HCT116 (cell line): ENCODE measurements around the gene ZNF536. TPM values are rescaled to one million over a fixed set of nuclear protein-coding genes. Genes with fewer than 3 reads are reported as not detected.

Experiments
- ATAC-seq: fragments of 200-7000 bp; cut with Tn5 transposase; 2 replicates; pipeline ENCODE4 v1.9.1; 2020; ENCODE audit warnings: mild to moderate bottlenecking, moderate library complexity
- BruUV-seq: library from RNA; stranded (reverse); fragments of 400-500 nt; replicated peaks from 2 replicates; lab custom pipeline; 2021; lab: Mats Ljungman, UMichigan
- CTCF ChIA-PET: fragments of 300-600 bp; sonication (Branson Sonifier 250); formaldehyde crosslinking; loops from one replicate; lab custom pipeline; 2021; ENCODE audit warnings: antibody characterized with exemption; lab: Charles Lee
- POLR2A ChIA-PET: fragments of 300-600, 350-600 bp; sonication (Branson Sonifier 250); formaldehyde crosslinking; loops from one replicate; lab custom pipeline; 2021; ENCODE audit warnings: antibody characterized with exemption; lab: Charles Lee
- RAD21 ChIA-PET, 2 experiments: fragments of 300-600 bp; sonication (Branson Sonifier 250); formaldehyde crosslinking; loops; one replicate each; lab custom pipeline; 2023; ENCODE audit warnings: low total read pairs in 2 of 2; ENCODE audit not compliant: uncharacterized antibody in 2 of 2, unreplicated experiment in 2 of 2, low non-redundant PET in 1 of 2; lab: Charles Lee
- DNase-seq: peaks from one replicate; pipeline ENCODE4 v3.0.0-alpha.2; 2010; ENCODE audit warnings: low read depth, low spot score
- H2AFZ ChIP-seq: fragments of 200-600 bp; shearing (Covaris generic), sonication (generic); 2 replicates; pipeline ENCODE4 v1.6.1; 2017; ENCODE audit warnings: low read depth, mixed run types, mixed read lengths, antibody characterized with exemption, low read length; ENCODE audit not compliant: poor library complexity, severe bottlenecking
- H3K27ac ChIP-seq: 2 replicates; pipeline ENCODE4 v1.5.1; 2012; ENCODE audit warnings: low read depth, low read length
- H3K27me3 ChIP-seq: fragments of 200-600 bp; sonication (generic); 2 replicates; pipeline ENCODE4 v1.6.1; 2016; ENCODE audit warnings: mixed run types, low read length, mixed read lengths; ENCODE audit not compliant: insufficient read depth
- H3K36me3 ChIP-seq, 2 experiments: fragments of 200-500 bp in 1 of 2; fragments of 200-600 bp in 1 of 2; sonication (Bioruptor generic) in 1 of 2; sonication (generic) in 1 of 2; 2 replicates each; pipeline versions ENCODE4 v1.5.1 to v1.6.1; 2014 to 2016; ENCODE audit warnings: low read length in 2 of 2, inconsistent platforms in 1 of 2, mixed read lengths in 1 of 2, mixed run types in 1 of 2; ENCODE audit not compliant: insufficient read depth in 2 of 2, control insufficient read depth in 1 of 2
- H3K4me1 ChIP-seq, 2 experiments: fragments of 200-600 bp in 1 of 2; sonication (generic) in 1 of 2; 2 replicates each; pipeline versions ENCODE4 v1.5.1 to v1.6.1; 2012 to 2017; ENCODE audit warnings: low read length in 2 of 2, inconsistent platforms in 1 of 2, mild to moderate bottlenecking in 1 of 2, mixed read lengths in 1 of 2, mixed run types in 1 of 2, moderate library complexity in 1 of 2; ENCODE audit not compliant: insufficient read depth in 2 of 2, control insufficient read depth in 1 of 2
- H3K4me2 ChIP-seq: fragments of 200-600 bp; sonication (generic); 2 replicates; pipeline ENCODE4 v1.6.1; 2017; ENCODE audit warnings: mixed run types, low read length, mixed read lengths
- H3K4me3 ChIP-seq, 2 experiments: fragments of 200-600 bp in 1 of 2; sonication (generic) in 1 of 2; replicated peaks in 1 of 2; 2 replicates each; pipeline ENCODE4 v1.5.1; 2011 to 2016; ENCODE audit warnings: low read length in 2 of 2, control low read depth in 1 of 2, low read depth in 1 of 2, mild to moderate bottlenecking in 1 of 2, mixed read lengths in 1 of 2, mixed run types in 1 of 2
- H3K79me2 ChIP-seq: fragments of 200-600 bp; sonication (generic); 2 replicates; pipeline ENCODE4 v1.6.1; 2017; ENCODE audit warnings: mild to moderate bottlenecking, mixed run types, low read length, moderate library complexity, mixed read lengths; ENCODE audit not compliant: insufficient read depth
- H3K9ac ChIP-seq: fragments of 200-600 bp; sonication (generic); 2 replicates; pipeline ENCODE4 v1.6.1; 2016; ENCODE audit warnings: low read length, mixed read lengths
- H3K9me2 ChIP-seq: fragments of 200-600 bp; sonication (generic), shearing (Covaris generic); 2 replicates; pipeline ENCODE4 v1.6.1; 2017; ENCODE audit warnings: mixed run types, mild to moderate bottlenecking, moderate library complexity; ENCODE audit not compliant: insufficient read depth
- H3K9me3 ChIP-seq, 2 experiments: fragments of 200-500 bp in 1 of 2; fragments of 200-600 bp in 1 of 2; sonication (Bioruptor generic) in 1 of 2; sonication (generic) in 1 of 2; 2 replicates each; pipeline ENCODE4 v1.6.1; 2014 to 2017; ENCODE audit warnings: low read length in 2 of 2, mixed read lengths in 2 of 2, inconsistent platforms in 1 of 2, low read depth in 1 of 2, mild to moderate bottlenecking in 1 of 2, mixed run types in 1 of 2, moderate library complexity in 1 of 2; ENCODE audit not compliant: control insufficient read depth in 1 of 2, insufficient read depth in 1 of 2
- H4K20me1 ChIP-seq: fragments of 200-600 bp; sonication (generic), shearing (Covaris generic); 2 replicates; pipeline ENCODE4 v1.6.1; 2017; ENCODE audit warnings: mixed run types, mild to moderate bottlenecking, moderate library complexity; ENCODE audit not compliant: insufficient read depth
- ATF3 ChIP-seq: IDR thresholded peaks from 2 replicates; pipeline ENCODE4 v1.6.1; 2012
- CEBPB ChIP-seq: IDR thresholded peaks from 2 replicates; pipeline ENCODE4 v1.6.1; 2012; ENCODE audit warnings: low read depth
- EGR1 ChIP-seq: IDR thresholded peaks from 2 replicates; pipeline ENCODE4 v1.6.1; 2012; ENCODE audit warnings: low read depth
- ELF1 ChIP-seq: IDR thresholded peaks from 2 replicates; pipeline ENCODE4 v1.6.1; 2012; ENCODE audit warnings: low read depth, borderline replicate concordance
- EZH2 ChIP-seq: fragments of 200-600 bp; sonication (generic); IDR thresholded peaks from 2 replicates; pipeline ENCODE4 v1.6.1; 2017; ENCODE audit warnings: antibody characterized with exemption, mixed run types
- FOSL1 ChIP-seq: IDR thresholded peaks from 2 replicates; pipeline ENCODE4 v1.6.1; 2012; ENCODE audit warnings: low read depth
- JUND ChIP-seq: IDR thresholded peaks from 2 replicates; pipeline ENCODE4 v1.6.1; 2012
- POLR2AphosphoS5 ChIP-seq: IDR thresholded peaks from 2 replicates; pipeline ENCODE4 v1.6.1; 2011; ENCODE audit warnings: mild to moderate bottlenecking, low read depth, low read length, moderate library complexity
- RAD21 ChIP-seq: IDR thresholded peaks from 2 replicates; pipeline ENCODE4 v1.6.1; 2012; ENCODE audit warnings: low read depth, mild to moderate bottlenecking
- REST ChIP-seq: IDR thresholded peaks from 2 replicates; pipeline ENCODE4 v1.6.1; 2012; ENCODE audit warnings: low read depth
- TCF7L2 ChIP-seq: IDR thresholded peaks from 2 replicates; pipeline ENCODE4 v1.7.0; 2011; ENCODE audit warnings: borderline replicate concordance, inconsistent platforms; ENCODE audit not compliant: insufficient read depth, insufficient read length; ENCODE audit errors: extremely low read depth
- YY1 ChIP-seq: IDR thresholded peaks from 2 replicates; pipeline ENCODE4 v1.6.1; 2011; ENCODE audit warnings: low read length, low read depth, moderate library complexity, mild to moderate bottlenecking; ENCODE audit not compliant: insufficient replicate concordance; ENCODE audit errors: extremely low read depth
- ZBTB33 ChIP-seq: IDR thresholded peaks from 2 replicates; pipeline ENCODE4 v1.6.1; 2011; ENCODE audit warnings: mild to moderate bottlenecking, low read length, moderate library complexity; ENCODE audit not compliant: insufficient replicate concordance; ENCODE audit errors: extremely low read depth
- ZNF274 ChIP-seq: fragments of 200-500 bp; sonication (Bioruptor generic); IDR thresholded peaks from 2 replicates; pipeline ENCODE4 v1.6.1; 2014; ENCODE audit warnings: mild to moderate bottlenecking, low read depth, low read length, inconsistent platforms
- intact Hi-C: fragments of 100-400 bp; cut with micrococcal nuclease; formaldehyde crosslinking; loops from 2 replicates; pipeline ENCODE4 v1.10.0; 2022
- total RNA-seq: library from RNA; stranded (reverse); gene quantifications from one replicate; pipeline ENCODE4 v1.2.1, GENCODE V29; 2021; ENCODE audit not compliant: unreplicated experiment

Gene ZNF536
- total RNA-seq, 1 experiment from 2014 or later = not detected

GRCh38 chr19:30552593-30552992, 180.4 kb downstream of the ZNF536 start:
- Histone ChIP-seq H3K9me3 (no peaks in the 10 kb centered on the region), H3K27ac (no peak overlapping the region), H3K79me2 (no peaks in the 10 kb centered on the region), H3K36me3 (no peaks in the 10 kb centered on the region), H4K20me1 (no peaks in the 10 kb centered on the region), H3K4me2 (no peak overlapping the region), H3K27me3 (peaks cover 9% of the 10 kb centered on the region; the same call in 1 of the 2 replicates), H3K9me2 (no peaks in the 10 kb centered on the region), H3K4me3 (no peak overlapping the region), H3K4me1 (no peaks in the 10 kb centered on the region), H2AFZ (no peak overlapping the region), H3K9ac (no peak overlapping the region)
- ChIA-PET CTCF (no interaction called here), POLR2A (no interaction called here), RAD21 (no interaction called here)
- DNase-seq (no peak), ATAC-seq (no peak)
- BruUV-seq = no TSS peak
- TF ChIP-seq EZH2 = no peak
- TF ChIP-seq CEBPB = no peak
- intact Hi-C loops = no loop called here

- H3K4me2 ChIP-seq = no peak overlapping the region
- ChIA-PET RAD21 (no interaction called here), POLR2A (no interaction called here), CTCF (no interaction called here)
- no peaks in the 10 kb centered on the region for H4K20me1 ChIP-seq
- no peaks in the 10 kb centered on the region for H3K9me2 ChIP-seq
- no peak overlapping the region for H3K4me3 ChIP-seq
- no peak for ATAC-seq
- H3K27ac ChIP-seq = no peak overlapping the region
- no peak overlapping the region for H2AFZ ChIP-seq
- no peaks in the 10 kb centered on the region for H3K79me2 ChIP-seq
- no peaks in the 10 kb centered on the region for H3K4me1 ChIP-seq
- no peak for DNase-seq
- no TSS peak for BruUV-seq
- intact Hi-C loops = no loop called here
- H3K36me3 ChIP-seq = no peaks in the 10 kb centered on the region
- peaks cover 4% of the 10 kb centered on the region; the same call in 1 of the 2 replicates for H3K27me3 ChIP-seq
- H3K9ac ChIP-seq = no peak overlapping the region
- H3K9me3 ChIP-seq = no peaks in the 10 kb centered on the region
- TF ChIP-seq ATF3 (no peak), FOSL1 (no peak), TCF7L2 (no peak), CEBPB (no peak), EGR1 (no peak), ELF1 (no peak), POLR2AphosphoS5 (no peak), REST (no peak), YY1 (no peak), ZNF274 (no peak), ZBTB33 (no peak), RAD21 (no peak), JUND (no peak)
These were observed 183.0 kb downstream of the ZNF536 start for GRCh38 chr19:30555075-30555790.
